Smooth muscle cell (in vitro differentiated cells): ENCODE results near the gene RIMBP2. TPM values are rescaled to one million over a fixed set of nuclear protein-coding genes. Genes with fewer than 3 reads are reported as not detected.

Source experiments
- DNase-seq: peaks from one replicate; lab custom pipeline; 2025; ENCODE audit not compliant: unreplicated experiment; lab: John Stamatoyannopoulos, UW
- H2AFZ ChIP-seq: fragments of 200-600 bp; sonication (generic); 2 replicates; pipeline ENCODE4 v1.6.0; 2016; ENCODE audit warnings: antibody characterized with exemption, low read depth, mild to moderate bottlenecking
- H3F3A ChIP-seq: fragments of 200-600 bp; sonication (generic); 2 replicates; pipeline ENCODE4 v1.6.0; 2017; ENCODE audit warnings: antibody characterized with exemption, low read depth
- H3K27ac ChIP-seq: fragments of 200-600 bp; sonication (generic); 2 replicates; pipeline ENCODE4 v1.5.1; 2016; ENCODE audit warnings: low read depth, mild to moderate bottlenecking
- H3K27me3 ChIP-seq: fragments of 200-600 bp; sonication (generic); 2 replicates; pipeline ENCODE4 v1.6.1; 2016; ENCODE audit warnings: low read depth, mild to moderate bottlenecking
- H3K36me3 ChIP-seq: fragments of 200-600 bp; sonication (generic); 2 replicates; pipeline ENCODE4 v1.5.1; 2016; ENCODE audit warnings: low read depth
- H3K4me1 ChIP-seq: fragments of 200-600 bp; sonication (generic); 2 replicates; pipeline ENCODE4 v1.5.1; 2016; ENCODE audit warnings: low read depth
- H3K4me2 ChIP-seq: fragments of 200-600 bp; sonication (generic); 2 replicates; pipeline ENCODE4 v1.6.0; 2016; ENCODE audit warnings: mild to moderate bottlenecking
- H3K4me3 ChIP-seq: fragments of 200-600 bp; sonication (generic); 2 replicates; pipeline ENCODE4 v1.5.1; 2016; ENCODE audit warnings: mild to moderate bottlenecking
- H3K79me2 ChIP-seq: fragments of 200-600 bp; sonication (generic); 2 replicates; pipeline ENCODE4 v1.6.0; 2016; ENCODE audit warnings: low read depth, mild to moderate bottlenecking
- H3K9ac ChIP-seq: fragments of 200-600 bp; sonication (generic); 2 replicates; pipeline ENCODE4 v1.6.0; 2016; ENCODE audit warnings: low read depth
- H3K9me3 ChIP-seq: fragments of 200-600 bp; sonication (generic); replicated peaks from 2 replicates; pipeline ENCODE4 v1.5.1; 2016; ENCODE audit warnings: low read depth
- H4K20me1 ChIP-seq: fragments of 200-600 bp; sonication (generic); 2 replicates; pipeline ENCODE4 v1.6.0; 2016; ENCODE audit warnings: low read depth
- CTCF ChIP-seq: fragments of 200-600 bp; sonication (generic); IDR thresholded peaks from 2 replicates; pipeline ENCODE4 v1.5.1; 2017; ENCODE audit warnings: borderline replicate concordance, mild to moderate bottlenecking, antibody characterized with exemption; ENCODE audit not compliant: insufficient read depth, poor library complexity, severe bottlenecking
- WGBS: methylation state at CpG from one replicate; pipeline ENCODE4 v1.1.7; 2016; ENCODE audit warnings: low lambda C conversion rate; 5-methylcytosine and 5-hydroxymethylcytosine counted together
- polyA plus RNA-seq: library from polyadenylated mRNA; unstranded; fragments of >200 nt; fragmentation: Nextera tagmentation; extraction: Ambion mirVana; gene quantifications from 2 replicates; pipeline ENCODE4 v1.2.1, GENCODE V29; 2016
- total RNA-seq: library from RNA; depleted of rRNA; stranded (reverse); fragments of >200 nt; gene quantifications from 2 replicates; pipeline ENCODE4 v1.2.3, GENCODE V29; 2014

RIMBP2 gene
- total and polyA plus RNA-seq, 2 experiments from 2014 or later: 2.3 TPM; not detected in 1

GRCh38 chr12:130508318-130508717 is 207.8 kb downstream of the RIMBP2 start:
- H3K79me2 ChIP-seq: no peaks in the 10 kb centered on the region
- H3K9ac ChIP-seq: no peak overlapping the region
- no peak overlapping the region for H3K4me2 ChIP-seq
- no peaks in the 10 kb centered on the region for H3K9me3 ChIP-seq
- TF ChIP-seq CTCF: no peak
- no peak overlapping the region for H3K4me3 ChIP-seq
- H4K20me1 ChIP-seq: no peaks in the 10 kb centered on the region
- H3K4me1 ChIP-seq: peaks cover 11% of the 10 kb centered on the region
- H3K27ac ChIP-seq: no peak overlapping the region
- no peaks in the 10 kb centered on the region for H3K27me3 ChIP-seq
- DNase-seq: no peak
- H3K36me3 ChIP-seq: no peaks in the 10 kb centered on the region
- no peaks in the 10 kb centered on the region for H3F3A ChIP-seq
- 84% methylated on average over 5 of the region's 5 CpGs for WGBS
- H2AFZ ChIP-seq: no peak overlapping the region

GRCh38 chr12:130506844-130507243 is 209.3 kb downstream of the RIMBP2 start:
- H3K36me3 ChIP-seq: no peaks in the 10 kb centered on the region
- no peaks in the 10 kb centered on the region for H3K9me3 ChIP-seq
- WGBS: 89% methylated on average over 4 of the region's 4 CpGs
- H3K4me2 ChIP-seq: no peak overlapping the region
- no peaks in the 10 kb centered on the region for H4K20me1 ChIP-seq
- no peak overlapping the region for H3K4me3 ChIP-seq
- no peaks in the 10 kb centered on the region for H3F3A ChIP-seq
- no peaks in the 10 kb centered on the region for H3K79me2 ChIP-seq
- H3K4me1 ChIP-seq: peaks cover 11% of the 10 kb centered on the region
- no peak overlapping the region for H3K27ac ChIP-seq
- H3K27me3 ChIP-seq: no peaks in the 10 kb centered on the region
- DNase-seq: no peak
- TF ChIP-seq CTCF: no peak
- H3K9ac ChIP-seq: no peak overlapping the region
- H2AFZ ChIP-seq: no peak overlapping the region

GRCh38 chr12:130504840-130505175 is 211.3 kb downstream of the RIMBP2 start:
- no peak overlapping the region for H2AFZ ChIP-seq

More at GRCh38 chr12:130504840-130505175, 211.3 kb downstream of the RIMBP2 start:
- H3K27me3 ChIP-seq: no peaks in the 10 kb centered on the region
- H3K4me1 ChIP-seq: peaks cover 11% of the 10 kb centered on the region
- H3K79me2 ChIP-seq: no peaks in the 10 kb centered on the region
- H4K20me1 ChIP-seq: no peaks in the 10 kb centered on the region
- no peak overlapping the region for H3K4me2 ChIP-seq
- DNase-seq: no peak
- no peak overlapping the region for H3K4me3 ChIP-seq
- no peaks in the 10 kb centered on the region for H3K36me3 ChIP-seq
- 83% methylated on average over 5 of the region's 5 CpGs for WGBS
- TF ChIP-seq CTCF: no peak
- H3K9ac ChIP-seq: no peak overlapping the region
- H3K27ac ChIP-seq: no peak overlapping the region
- no peaks in the 10 kb centered on the region for H3F3A ChIP-seq
- H3K9me3 ChIP-seq: no peaks in the 10 kb centered on the region
